Pancreas (tissue), 10 donors: Measurements from ENCODE around the gene DNAAF2. TPM values are rescaled to one million over a fixed set of nuclear protein-coding genes. Genes with fewer than 3 reads are reported as not detected.
"Not testable (repeated sequence)": the region's sequence is repeated elsewhere in the genome, so short reads cannot be mapped to it uniquely, and the experiment has no call there.

Experiments used
- ATAC-seq, 4 donors: fragments of 200-7000 bp; cut with Tn5 transposase; one replicate each; pipeline versions ENCODE4 v1.8.0 to v1.9.1; 2020; ENCODE audit warnings: mild to moderate bottlenecking in 4 of 4, moderate library complexity in 4 of 4
- DNase-seq, 6 donors: peaks; one replicate each; pipeline ENCODE4 v3.0.0-alpha.2; 2020
- FAIRE-seq: peaks from 2 replicates; lab custom pipeline; 2012; peaks lifted over from hg19 to GRCh38; lab: Jason Lieb, UNC
- H3K27ac ChIP-seq, 4 donors: fragments of 200-600 bp; sonication (generic); 1 replicate in 3 of 4; 2 replicates in 1 of 4; pipeline versions ENCODE4 v1.5.0 to v1.8.0; 2020
- H3K27me3 ChIP-seq, 4 donors: fragments of 200-600 bp; one replicate each; pipeline ENCODE4 v1.8.0; 2021
- H3K36me3 ChIP-seq, 3 donors: fragments of 200-600 bp; sonication (generic) in 1 of 3; one replicate each; pipeline versions ENCODE4 v1.5.0 to v1.8.0; 2020 to 2021
- H3K4me1 ChIP-seq, 3 donors: fragments of 200-600 bp; one replicate each; pipeline ENCODE4 v1.8.0; 2021
- H3K4me3 ChIP-seq, 4 donors: fragments of 200-600 bp; sonication (generic) in 2 of 4; one replicate each; pipeline versions ENCODE4 v1.5.0 to v1.8.0; 2020 to 2021
- H3K9me3 ChIP-seq, 4 donors: fragments of 200-600 bp; one replicate each; pipeline ENCODE4 v1.8.0; 2021
- CTCF ChIP-seq, 4 donors: fragments of 200-600 bp; sonication (generic) in 3 of 4; IDR thresholded peaks; one replicate each; pipeline versions ENCODE4 v1.5.0 to v1.8.0; 2021; ENCODE audit warnings: antibody characterized with exemption in 4 of 4
- WGBS, 2 donors: extraction: QIAGEN DNeasy Blood & Tissue Kit; methylation state at CpG; one replicate each; pipeline ENCODE4 v1.1.7; 2013; 5-methylcytosine and 5-hydroxymethylcytosine counted together
- intact Hi-C, 3 donors: fragments of 100-400 bp; cut with DNase I; formaldehyde crosslinking; loops; one replicate each; pipeline versions ENCODE4 v1.11.1 to v1.14.2; 2022
- polyA plus RNA-seq, 2 donors: library from polyadenylated mRNA; stranded (reverse); fragments of 200-250 nt; gene quantifications; one replicate each; pipeline ENCODE4 v1.2.3, GENCODE V29; 2013
- total RNA-seq, 6 donors: library from RNA; stranded (reverse); fragmentation: NEBNext Ultra II Directional in 4 of 6; extraction: Animal tissue kit (Norgen Biotek cat#: 25700) in 4 of 6; gene quantifications; one replicate each; pipeline versions ENCODE4 v1.2.1 to v1.2.4, GENCODE V29; 2021 to 2023
- donor health status: healthy with polysubstance abuse.
- donor health status: DM: no; HTN: no; CAD: no; lungs with moderate emphysema.
- donor health status: DM: no; HTN: no; CAD: no.
- donor health status: control.
- donor health status: control.
- donor health status: Bipolar disorder and iron deficiency.
- donor health status: DM: yes; HTN: yes; CAD: no.
- donor health status: DM: no; HTN: no; CAD: no.
- donor health status: DM: no; HTN: no; CAD: no.
- donor health status: DM: yes; HTN: yes; CAD: no.

DNAAF2 gene
- total and polyA plus RNA-seq, 8 donors: 3.2 to 5.4 (median 4.1) TPM

GRCh38 chr14:49593016-49593415 lies 42.0 kb downstream of the DNAAF2 start:
- 82 to 83% methylated on average over 3 of the region's 3 CpGs for WGBS, 2 donors
- no peak overlapping the region for H3K4me3 ChIP-seq
- intact Hi-C loops: no loop called here
- no peak overlapping the region for H3K27ac ChIP-seq
- TF ChIP-seq CTCF (IDR thresholded peaks at IDR 0.05): no peak
- no peaks in the 10 kb centered on the region for H3K9me3 ChIP-seq
- DNase-seq (no peak), FAIRE-seq (no peak), ATAC-seq (no peak)
- H3K4me1 ChIP-seq: peaks cover 0 to 4% (median 0%) of the 10 kb centered on the region in 3 donors
- H3K27me3 ChIP-seq: no peaks in the 10 kb centered on the region
- H3K36me3 ChIP-seq: no peaks in the 10 kb centered on the region

- no peak for TF ChIP-seq CTCF (IDR thresholded peaks at IDR 0.05)
- intact Hi-C loops: no loop called here
- Histone ChIP-seq H3K27ac (no peak overlapping the region), H3K4me3 (no peak overlapping the region), H3K36me3 (peaks cover 0 to under 1% (median 0%) of the 10 kb centered on the region in 3 donors), H3K4me1 (peaks cover 0 to 5% (median 4%) of the 10 kb centered on the region in 3 donors), H3K27me3 (no peaks in the 10 kb centered on the region), H3K9me3 (no peaks in the 10 kb centered on the region)
- no peak for FAIRE-seq
- 90 to 93% methylated on average over 3 of the region's 3 CpGs for WGBS, 2 donors
- ATAC-seq: no peak
- no peak for DNase-seq
These were observed 45.7 kb downstream of the DNAAF2 start for GRCh38 chr14:49589387-49589786.

GRCh38 chr14:49586673-49587460 lies 48.2 kb downstream of the DNAAF2 start:
- peak overlapping the region; percentile 86 to 95 (median 93) for H3K27ac ChIP-seq
- 1% methylated on average over 11 to 12 of the region's 21 CpGs for WGBS, 2 donors
- intact Hi-C loops: no loop called here
- peak overlapping the region in 3 of 4 donors; percentile 57 to 95 (median 83) for H3K4me3 ChIP-seq
- peaks cover 0 to 19% (median 13%) of the 10 kb centered on the region in 3 donors for H3K4me1 ChIP-seq
- H3K36me3 ChIP-seq: peaks cover 0 to 19% (median 0%) of the 10 kb centered on the region in 3 donors
- ATAC-seq (peak; percentile 37 to 72 (median 66)), FAIRE-seq (peak; percentile 82), DNase-seq (peak in 2 of 6 donors; percentile 32 to 51)
- H3K27me3 ChIP-seq: no peaks in the 10 kb centered on the region
- peak; percentile 59 to 76 (median 66) for TF ChIP-seq CTCF (IDR thresholded peaks at IDR 0.05)
- H3K9me3 ChIP-seq: no peaks in the 10 kb centered on the region

GRCh38 chr14:49585803-49586672 lies 49.0 kb downstream of the DNAAF2 start, which contains the start of gene RPS29:
Gene RPS29 (minus strand): TSS chr14:49586380. CDS start chr14:49586346, 34 bp downstream.
- intact Hi-C loops: no loop called here
- H3K36me3 ChIP-seq: peaks cover 0 to 19% (median 0%) of the 10 kb centered on the region in 3 donors
- WGBS, 2 donors: 0% methylated on average over 54 to 55 of the region's 55 CpGs
- FAIRE-seq (peak; percentile 47), ATAC-seq (peak; percentile 91 to 96 (median 92)), DNase-seq (peak; percentile 95 to 99 (median 97))
- H3K4me3 ChIP-seq: peak within 1 kb of the TSS; percentile 57 to 96 (median 89)
- H3K27me3 ChIP-seq: no peaks in the 10 kb centered on the region
- H3K27ac ChIP-seq: peak within 1 kb of the TSS; percentile 86 to 95 (median 93)
- TF ChIP-seq CTCF (IDR thresholded peaks at IDR 0.05): no peak
- peaks cover 0 to 19% (median 13%) of the 10 kb centered on the region in 3 donors for H3K4me1 ChIP-seq
- H3K9me3 ChIP-seq: no peaks in the 10 kb centered on the region

GRCh38 chr14:49584981-49585640 lies 49.9 kb downstream of the DNAAF2 start:
- FAIRE-seq, ATAC-seq, H3K27ac ChIP-seq, H3K9me3 ChIP-seq, DNase-seq, intact Hi-C loops, H3K27me3 ChIP-seq: not testable (repeated sequence)
- Histone ChIP-seq H3K4me3 (peak overlapping the region; percentile 57 to 96 (median 89)), H3K36me3 (peaks cover 0 to 19% (median 0%) of the 10 kb centered on the region in 3 donors), H3K4me1 (peaks cover 0 to 19% (median 13%) of the 10 kb centered on the region in 3 donors)
- 11 to 14% methylated on average over 32 of the region's 32 CpGs for WGBS, 2 donors
